ENCODE measurements around the gene MME. TPM values are rescaled to one million over a fixed set of nuclear protein-coding genes. Genes with fewer than 3 reads are reported as not detected.

MME gene
- total RNA-seq, 2 donors from 2014 or later: 3.4 to 11.2 TPM

GRCh38 chr3:155079468-155079745 lies 712 bp upstream of the MME start:
- Histone ChIP-seq H3K36me3 (replicated peaks in 1 of 2; ENCODE audit: insufficient read depth in 1 of 2, low read depth in 2 of 2) (no peaks in the 10 kb centered on the region), H3K27ac (no peak overlapping the region), H3K4me3 (peak overlapping the region in 1 of 2 donors; percentile 30), H3K4me1 (peaks cover 24% of the 10 kb centered on the region), H3K9me3 (no peaks in the 10 kb centered on the region), H3K27me3 (peaks cover 0 to 10% of the 10 kb centered on the region in 2 donors)
- no peak for DNase-seq
- peak; percentile 27 for ATAC-seq
- 3 to 6% methylated on average over 5 to 21 of the region's 21 CpGs for WGBS, 2 donors
- no peak for TF ChIP-seq POLR2A (IDR thresholded peaks at IDR 0.05)
- TF ChIP-seq, protein P1, sequence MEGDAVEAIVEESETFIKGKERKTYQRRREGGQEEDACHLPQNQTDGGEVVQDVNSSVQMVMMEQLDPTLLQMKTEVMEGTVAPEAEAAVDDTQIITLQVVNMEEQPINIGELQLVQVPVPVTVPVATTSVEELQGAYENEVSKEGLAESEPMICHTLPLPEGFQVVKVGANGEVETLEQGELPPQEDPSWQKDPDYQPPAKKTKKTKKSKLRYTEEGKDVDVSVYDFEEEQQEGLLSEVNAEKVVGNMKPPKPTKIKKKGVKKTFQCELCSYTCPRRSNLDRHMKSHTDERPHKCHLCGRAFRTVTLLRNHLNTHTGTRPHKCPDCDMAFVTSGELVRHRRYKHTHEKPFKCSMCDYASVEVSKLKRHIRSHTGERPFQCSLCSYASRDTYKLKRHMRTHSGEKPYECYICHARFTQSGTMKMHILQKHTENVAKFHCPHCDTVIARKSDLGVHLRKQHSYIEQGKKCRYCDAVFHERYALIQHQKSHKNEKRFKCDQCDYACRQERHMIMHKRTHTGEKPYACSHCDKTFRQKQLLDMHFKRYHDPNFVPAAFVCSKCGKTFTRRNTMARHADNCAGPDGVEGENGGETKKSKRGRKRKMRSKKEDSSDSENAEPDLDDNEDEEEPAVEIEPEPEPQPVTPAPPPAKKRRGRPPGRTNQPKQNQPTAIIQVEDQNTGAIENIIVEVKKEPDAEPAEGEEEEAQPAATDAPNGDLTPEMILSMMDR (IDR thresholded peaks at IDR 0.05): no peak
- intact Hi-C loops (cut with DNase I): no loop called here

DNA sequence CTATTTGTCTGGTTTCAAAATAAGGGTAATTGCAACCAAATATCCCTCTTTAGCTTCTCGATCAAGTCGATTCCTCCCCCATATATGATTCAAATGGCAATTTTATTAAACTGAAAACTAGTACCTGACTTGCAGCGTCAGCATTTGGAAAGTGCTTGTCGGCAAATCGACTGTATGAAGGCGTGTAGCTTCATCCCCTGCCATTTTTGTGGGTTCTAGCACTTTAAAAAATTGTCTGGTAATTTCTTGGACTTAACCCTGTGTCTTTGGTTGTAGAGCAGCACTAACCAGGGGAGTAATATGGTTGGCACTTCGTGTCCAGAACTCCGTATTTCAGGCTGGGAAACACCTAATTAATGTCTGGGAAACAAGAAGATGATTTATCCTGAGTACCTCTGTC lies 573 bp downstream of the MME start:
- ATAC-seq (no peak), DNase-seq (no peak)
- Histone ChIP-seq H3K9me3 (no peaks in the 10 kb centered on the region), H3K27ac (no peak overlapping the region), H3K4me1 (peaks cover 24% of the 10 kb centered on the region), H3K36me3 (replicated peaks in 1 of 2; ENCODE audit: insufficient read depth in 1 of 2, low read depth in 2 of 2) (no peaks in the 10 kb centered on the region), H3K4me3 (no peak overlapping the region), H3K27me3 (peaks cover 0 to 10% of the 10 kb centered on the region in 2 donors)
- intact Hi-C loops (cut with DNase I): no loop called here
- no peak for TF ChIP-seq POLR2A (IDR thresholded peaks at IDR 0.05)
- TF ChIP-seq, protein P1 (IDR thresholded peaks at IDR 0.05): no peak
- WGBS, 2 donors: 39 to 50% methylated on average over 8 of the region's 8 CpGs

DNA sequence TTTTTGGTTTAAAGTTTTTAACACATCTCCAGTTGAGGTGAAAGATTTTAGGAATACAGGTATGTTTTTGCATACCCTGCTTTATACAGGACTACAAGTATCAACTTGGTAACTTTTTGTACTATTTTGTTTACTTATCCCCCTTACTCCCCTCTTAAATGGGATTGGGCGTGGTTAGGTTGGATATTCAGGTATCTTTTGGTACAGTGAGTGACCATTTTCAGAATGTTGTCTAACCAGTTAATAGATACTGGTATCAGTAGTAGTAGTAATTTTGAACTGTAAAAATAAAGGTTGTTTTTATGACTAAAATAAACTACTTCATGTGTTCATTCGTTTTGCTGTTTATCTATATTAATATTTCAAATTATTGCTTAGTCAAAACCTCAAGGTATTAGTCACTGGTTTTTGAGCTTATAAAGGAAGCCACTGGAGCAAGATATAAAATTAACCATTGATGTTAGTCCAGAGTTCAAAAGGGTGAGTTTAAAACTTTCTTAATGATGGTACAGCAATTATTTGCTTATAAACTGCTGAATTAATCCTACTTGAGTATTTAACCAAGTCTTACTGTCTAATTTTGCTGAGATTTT lies 3.3 kb downstream of the MME start:
- intact Hi-C loops (cut with DNase I): no loop called here
- Histone ChIP-seq H3K36me3 (replicated peaks in 1 of 2; ENCODE audit: insufficient read depth in 1 of 2, low read depth in 2 of 2) (no peaks in the 10 kb centered on the region), H3K4me1 (peaks cover 24% of the 10 kb centered on the region), H3K27ac (no peak overlapping the region), H3K4me3 (no peak overlapping the region), H3K27me3 (peaks cover 0 to 5% of the 10 kb centered on the region in 2 donors), H3K9me3 (no peaks in the 10 kb centered on the region)
- DNase-seq (no peak), ATAC-seq (no peak)
- TF ChIP-seq, protein P1 (IDR thresholded peaks at IDR 0.05): no peak
- no peak for TF ChIP-seq POLR2A (IDR thresholded peaks at IDR 0.05)
- WGBS, 2 donors: 49 to 56% methylated on average over 2 of the region's 2 CpGs

GRCh38 chr3:155084567-155084966 lies 4.4 kb downstream of the MME start:
- Histone ChIP-seq H3K9me3 (no peaks in the 10 kb centered on the region), H3K27ac (no peak overlapping the region), H3K27me3 (no peaks in the 10 kb centered on the region), H3K36me3 (replicated peaks in 1 of 2; ENCODE audit: insufficient read depth in 1 of 2, low read depth in 2 of 2) (no peaks in the 10 kb centered on the region), H3K4me3 (no peak overlapping the region), H3K4me1 (peaks cover 15% of the 10 kb centered on the region)
- intact Hi-C loops (cut with DNase I): no loop called here
- ATAC-seq: no peak
- no peak for DNase-seq
- 39% methylated on average over 2 of the region's 2 CpGs for WGBS, 2 donors
- TF ChIP-seq POLR2A (IDR thresholded peaks at IDR 0.05): no peak
- TF ChIP-seq, protein P1 (IDR thresholded peaks at IDR 0.05): no peak

- Histone ChIP-seq H3K9me3 (no peaks in the 10 kb centered on the region), H3K4me3 (no peak overlapping the region), H3K27me3 (no peaks in the 10 kb centered on the region), H3K36me3 (replicated peaks in 1 of 2; ENCODE audit: insufficient read depth in 1 of 2, low read depth in 2 of 2) (no peaks in the 10 kb centered on the region), H3K27ac (no peak overlapping the region), H3K4me1 (peaks cover under 1% of the 10 kb centered on the region)
- WGBS, 2 donors: 82 to 84% methylated on average over 1 of the region's 1 CpG
- ATAC-seq (no peak), DNase-seq (no peak)
- TF ChIP-seq, protein P1 (IDR thresholded peaks at IDR 0.05): no peak
- TF ChIP-seq POLR2A (IDR thresholded peaks at IDR 0.05): no peak
- intact Hi-C loops (cut with DNase I): no loop called here
These were observed 5.9 kb downstream of the MME start for GRCh38 chr3:155086051-155086450.

Measured in body of pancreas (tissue), 4 donors.